Fibroblast of villous mesenchyme (primary cell): ENCODE measurements around the gene CXCR6. TPM values are rescaled to one million over a fixed set of nuclear protein-coding genes. Genes with fewer than 3 reads are reported as not detected.
A peak's percentile ranks its signal among the peaks of the same experiment; 100 is the strongest.

ENCODE experiments used
- DNase-seq: peaks from one replicate; pipeline ENCODE4 v3.0.0-alpha.2; 2010; ENCODE audit warnings: low read depth
- H3K4me3 ChIP-seq: 2 replicates; pipeline ENCODE4 v1.5.1; 2011; ENCODE audit warnings: low read depth, mild to moderate bottlenecking, low read length
- CTCF ChIP-seq: IDR thresholded peaks from 2 replicates; pipeline ENCODE4 v1.5.1; 2012; ENCODE audit warnings: low read depth, mild to moderate bottlenecking, low read length; ENCODE audit not compliant: insufficient read depth
- total RNA-seq: library from RNA; depleted of rRNA; stranded (reverse); fragments of >200 nt; gene quantifications from 2 replicates; pipeline ENCODE4 v1.2.3, GENCODE V29; 2012

CXCR6 gene
- total RNA-seq, 1 donor: under 0.01 TPM

GRCh38 chr3:45906681-45907407, 36.4 kb upstream of the CXCR6 start:
- TF ChIP-seq CTCF: peak; percentile 74
- no peak overlapping the region for H3K4me3 ChIP-seq
- DNase-seq: peak; percentile 76

GRCh38 chr3:45907769-45908705, 35.2 kb upstream of the CXCR6 start:
- peak; percentile 87 for DNase-seq
- no peak overlapping the region for H3K4me3 ChIP-seq
- no peak for TF ChIP-seq CTCF

- H3K4me3 ChIP-seq: no peak overlapping the region
- no peak for TF ChIP-seq CTCF
- no peak for DNase-seq
These were observed 34.5 kb upstream of the CXCR6 start for GRCh38 chr3:45908761-45909160.

GRCh38 chr3:45909542-45909941, 33.7 kb upstream of the CXCR6 start:
- no peak for DNase-seq
- no peak for TF ChIP-seq CTCF

DNA sequence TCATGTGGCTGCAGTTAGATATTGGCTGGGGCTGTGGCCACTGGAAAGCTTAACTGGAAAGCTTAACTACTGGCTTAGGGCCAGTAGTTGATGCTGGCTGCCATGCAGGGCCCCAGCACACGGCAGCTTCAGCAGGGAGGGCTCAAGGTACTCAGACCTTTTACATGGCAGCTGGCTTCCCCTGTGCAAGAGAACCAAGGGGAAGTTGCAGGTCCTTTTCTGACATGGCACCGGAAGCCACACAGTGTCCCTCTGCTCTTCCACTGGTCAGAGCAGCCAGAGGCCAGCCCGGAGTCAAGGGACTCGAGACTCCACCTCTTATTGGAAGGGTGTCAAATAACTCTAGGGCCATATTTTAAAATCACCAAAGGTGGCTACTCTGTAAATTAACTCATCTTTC, 32.4 kb upstream of the CXCR6 start:
- TF ChIP-seq CTCF: no peak
- no peak for DNase-seq
- no peak overlapping the region for H3K4me3 ChIP-seq

More at GRCh38 chr3:45909542-45909941, 33.7 kb upstream of the CXCR6 start:
- H3K4me3 ChIP-seq: no peak overlapping the region

DNA sequence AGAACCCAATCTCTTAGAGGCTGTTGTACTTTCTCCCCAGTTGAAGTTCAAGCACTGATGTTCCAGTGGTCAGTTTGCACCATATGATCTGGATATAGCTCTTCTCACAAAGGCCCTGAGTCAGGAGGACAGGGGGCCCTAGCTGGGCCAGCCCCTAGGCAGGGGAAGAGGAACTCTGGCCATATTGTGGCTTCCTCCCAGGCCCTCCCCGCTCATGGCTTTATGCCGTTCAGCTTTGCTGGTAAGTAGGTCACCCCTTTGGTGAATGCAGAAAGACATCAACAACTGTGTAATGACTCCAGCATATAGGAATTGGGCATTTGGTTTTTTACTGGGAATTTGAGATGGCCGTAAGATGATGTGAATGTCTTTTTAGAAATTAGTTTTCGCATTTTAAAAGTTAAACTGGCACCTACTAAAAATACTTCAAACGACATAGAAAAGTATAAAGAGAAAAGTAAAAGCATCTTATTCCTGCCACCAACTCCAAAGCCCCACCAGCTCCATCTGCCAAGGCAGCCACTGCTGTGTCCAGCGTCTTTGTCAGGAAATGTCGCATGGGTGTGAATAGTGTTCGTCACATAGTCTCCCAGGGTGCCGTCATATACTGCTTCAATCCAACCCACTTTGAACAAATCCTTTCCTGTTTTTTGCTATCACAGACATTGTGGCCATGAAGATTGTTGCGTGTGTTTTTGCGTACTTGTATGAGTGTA, 31.6 kb upstream of the CXCR6 start:
- no peak for DNase-seq
- TF ChIP-seq CTCF: no peak
- no peak overlapping the region for H3K4me3 ChIP-seq
